SIG-M5 treated with dmso at 0.1 percent for 504 hours (cell line): Measurements from ENCODE around the gene USP17L11.
"Not testable (repeated sequence)": the region's sequence is repeated elsewhere in the genome, so short reads cannot be mapped to it uniquely, and the experiment has no call there.

Source experiments
- DNase-seq: peaks from one replicate; lab custom pipeline; 2025; ENCODE audit not compliant: unreplicated experiment; lab: John Stamatoyannopoulos, UW

The USP17L11 gene, protein sequence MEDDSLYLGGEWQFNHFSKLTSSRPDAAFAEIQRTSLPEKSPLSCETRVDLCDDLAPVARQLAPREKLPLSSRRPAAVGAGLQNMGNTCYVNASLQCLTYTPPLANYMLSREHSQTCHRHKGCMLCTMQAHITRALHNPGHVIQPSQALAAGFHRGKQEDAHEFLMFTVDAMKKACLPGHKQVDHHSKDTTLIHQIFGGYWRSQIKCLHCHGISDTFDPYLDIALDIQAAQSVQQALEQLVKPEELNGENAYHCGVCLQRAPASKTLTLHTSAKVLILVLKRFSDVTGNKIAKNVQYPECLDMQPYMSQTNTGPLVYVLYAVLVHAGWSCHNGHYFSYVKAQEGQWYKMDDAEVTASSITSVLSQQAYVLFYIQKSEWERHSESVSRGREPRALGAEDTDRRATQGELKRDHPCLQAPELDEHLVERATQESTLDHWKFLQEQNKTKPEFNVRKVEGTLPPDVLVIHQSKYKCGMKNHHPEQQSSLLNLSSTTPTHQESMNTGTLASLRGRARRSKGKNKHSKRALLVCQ

DNA sequence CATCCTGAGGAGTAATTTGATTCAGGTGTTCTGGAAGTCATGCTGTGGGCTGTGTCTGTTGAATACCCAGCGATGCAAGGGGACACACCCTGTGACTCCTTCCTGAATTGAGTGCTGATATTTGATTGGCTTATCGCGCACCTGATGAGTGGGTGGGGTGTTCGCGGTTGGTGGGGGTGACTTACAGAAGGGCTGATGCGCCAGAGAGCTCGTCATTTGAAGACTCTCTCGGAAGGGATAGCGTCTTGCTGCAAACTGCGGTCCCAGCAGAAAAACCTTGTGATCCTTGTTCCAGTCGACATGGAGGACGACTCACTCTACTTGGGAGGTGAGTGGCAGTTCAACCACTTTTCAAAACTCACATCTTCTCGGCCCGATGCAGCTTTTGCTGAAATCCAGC is at the start of gene USP17L11:
TSS of gene USP17L11 (plus strand) at position 301 of the 400 bp plus-strand sequence. CDS start at position 301, 0 bp downstream.
- not testable (repeated sequence) for DNase-seq

DNA sequence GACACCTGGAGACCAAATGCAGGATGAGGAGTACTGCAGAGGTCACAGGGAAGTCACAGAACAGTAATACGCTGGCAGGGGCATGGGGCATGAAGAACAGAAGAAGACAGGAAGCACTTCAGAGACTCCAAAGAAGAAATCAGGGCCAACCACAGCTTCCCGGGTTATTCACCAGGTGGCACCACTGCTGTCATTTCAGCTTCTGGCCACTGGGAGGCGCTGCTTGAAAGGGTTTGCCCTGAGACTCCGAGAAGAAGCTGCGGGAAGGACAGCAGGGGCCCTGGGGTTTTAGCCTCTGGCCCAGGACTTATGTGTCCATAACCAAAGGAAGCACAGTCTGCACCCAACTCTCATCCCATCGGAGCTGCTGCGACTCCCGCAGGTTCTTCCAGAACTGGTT is 49.2 kb upstream of the USP17L11 start:
- not testable (repeated sequence) for DNase-seq

DNA sequence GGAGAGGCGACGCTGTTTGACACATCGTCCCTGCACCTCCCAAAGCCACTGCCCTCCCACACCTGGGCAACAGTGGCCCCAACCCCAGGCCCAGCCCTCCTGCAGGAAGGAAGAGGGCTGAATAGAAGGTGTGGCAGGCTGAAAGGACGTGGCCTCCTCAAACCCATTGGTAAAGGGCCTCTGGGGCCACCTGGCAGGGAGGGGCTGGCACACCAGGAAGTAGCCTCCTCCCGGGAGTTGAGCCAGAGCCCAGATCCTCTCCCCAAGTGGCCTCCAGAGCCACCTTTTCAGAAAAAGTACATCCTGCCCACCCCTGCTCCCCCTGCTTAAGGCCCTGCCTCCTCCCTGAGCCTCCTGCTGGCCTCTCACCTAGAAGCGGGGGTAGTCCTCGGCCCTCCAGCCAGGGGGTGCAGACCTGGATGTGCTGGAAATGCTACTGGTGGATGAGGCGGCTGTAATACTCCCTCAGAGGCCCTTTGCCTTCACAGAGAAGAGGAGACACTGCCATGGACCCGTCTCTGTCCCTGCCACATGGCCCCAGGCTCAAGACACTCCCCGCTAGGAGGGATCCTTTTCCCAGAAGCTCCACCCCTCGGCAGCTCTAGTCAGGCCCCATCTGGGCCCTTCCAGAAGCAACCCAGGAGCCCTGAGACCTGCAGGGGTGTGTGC is 45.3 kb upstream of the USP17L11 start, which contains the start of gene FAM90A26:
TSS of gene FAM90A26 (plus strand) at position 619 of the 669 bp plus-strand sequence. CDS start 2,764 bp downstream, outside the sequence.
- not testable (repeated sequence) for DNase-seq

DNA sequence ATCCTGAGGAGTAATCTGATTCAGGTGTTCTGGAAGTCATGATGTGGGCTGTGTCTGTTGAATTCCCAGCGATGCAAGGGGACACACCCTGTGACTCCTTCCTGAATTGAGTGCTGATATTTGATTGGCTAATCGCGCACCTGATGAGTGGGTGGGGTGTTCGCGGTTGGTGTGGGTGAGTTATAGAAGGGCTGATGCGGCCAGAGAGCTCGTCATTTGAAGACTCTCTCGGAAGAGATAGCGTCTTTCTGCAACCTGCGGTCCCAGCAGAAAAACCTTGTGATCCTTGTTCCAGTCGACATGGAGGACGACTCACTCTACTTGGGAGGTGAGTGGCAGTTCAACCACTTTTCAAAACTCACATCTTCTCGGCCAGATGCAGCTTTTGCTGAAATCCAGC is 4.8 kb upstream of the USP17L11 start, which contains the start of gene USP17L10:
TSS of gene USP17L10 (plus strand) at position 301 of the 400 bp plus-strand sequence. CDS start at position 301, 0 bp downstream.
- DNase-seq: not testable (repeated sequence)

DNA sequence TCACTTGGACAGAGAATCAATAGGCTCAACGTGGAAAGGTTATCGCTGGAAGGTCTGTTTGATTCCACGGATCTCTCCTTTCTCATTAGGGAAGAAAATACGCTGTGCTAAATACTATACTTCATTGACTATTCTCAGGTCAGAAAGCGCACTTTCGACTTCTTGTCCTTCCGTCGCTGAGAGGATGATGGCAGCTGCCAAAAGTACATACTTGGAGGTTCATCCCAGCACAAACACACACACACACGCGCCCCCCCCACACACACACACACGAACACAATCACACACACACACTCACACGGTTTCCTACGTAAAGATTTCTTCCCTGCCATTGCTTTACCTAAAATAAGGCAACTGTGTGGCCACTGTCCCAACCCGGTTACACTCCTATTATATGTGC is 504 bp upstream of the USP17L11 start:
- not testable (repeated sequence) for DNase-seq

DNA sequence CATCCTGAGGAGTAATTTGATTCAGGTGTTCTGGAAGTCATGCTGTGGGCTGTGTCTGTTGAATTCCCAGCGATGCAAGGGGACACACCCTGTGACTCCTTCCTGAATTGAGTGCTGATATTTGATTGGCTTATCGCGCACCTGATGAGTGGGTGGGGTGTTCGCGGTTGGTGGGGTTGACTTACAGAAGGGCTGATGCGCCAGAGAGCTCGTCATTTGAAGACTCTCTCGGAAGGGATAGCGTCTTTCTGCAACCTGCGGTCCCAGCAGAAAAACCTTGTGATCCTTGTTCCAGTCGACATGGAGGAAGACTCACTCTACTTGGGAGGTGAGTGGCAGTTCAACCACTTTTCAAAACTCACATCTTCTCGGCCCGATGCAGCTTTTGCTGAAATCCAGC is 4.6 kb downstream of the USP17L11 start, which contains the start of gene USP17L12:
TSS of gene USP17L12 (plus strand) at position 301 of the 400 bp plus-strand sequence. CDS start at position 301, 0 bp downstream.
- not testable (repeated sequence) for DNase-seq

DNA sequence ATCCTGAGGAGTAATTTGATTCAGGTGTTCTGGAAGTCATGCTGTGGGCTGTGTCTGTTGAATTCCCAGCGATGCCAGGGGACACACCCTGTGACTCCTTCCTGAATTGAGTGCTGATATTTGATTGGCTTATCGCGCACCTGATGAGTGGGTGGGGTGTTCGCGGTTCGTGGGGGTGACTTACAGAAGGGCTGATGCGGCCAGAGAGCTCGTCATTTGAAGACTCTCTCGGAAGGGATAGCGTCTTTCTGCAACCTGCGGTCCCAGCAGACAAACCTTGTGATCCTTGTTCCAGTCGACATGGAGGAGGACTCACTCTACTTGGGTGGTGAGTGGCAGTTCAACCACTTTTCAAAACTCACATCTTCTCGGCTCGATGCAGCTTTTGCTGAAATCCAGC is 9.4 kb downstream of the USP17L11 start, which contains the start of gene USP17L13:
TSS of gene USP17L13 (plus strand) at position 301 of the 400 bp plus-strand sequence. CDS start at position 301, 0 bp downstream.
- not testable (repeated sequence) for DNase-seq

DNA sequence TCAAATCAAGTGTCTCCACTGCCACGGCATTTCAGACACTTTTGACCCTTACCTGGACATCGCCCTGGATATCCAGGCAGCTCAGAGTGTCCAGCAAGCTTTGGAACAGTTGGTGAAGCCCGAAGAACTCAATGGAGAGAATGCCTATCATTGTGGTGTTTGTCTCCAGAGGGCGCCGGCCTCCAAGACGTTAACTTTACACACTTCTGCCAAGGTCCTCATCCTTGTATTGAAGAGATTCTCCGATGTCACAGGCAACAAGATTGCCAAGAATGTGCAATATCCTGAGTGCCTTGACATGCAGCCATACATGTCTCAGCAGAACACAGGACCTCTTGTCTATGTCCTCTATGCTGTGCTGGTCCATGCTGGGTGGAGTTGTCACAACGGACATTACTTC is 15.0 kb downstream of the USP17L11 start:
- not testable (repeated sequence) for DNase-seq

DNA sequence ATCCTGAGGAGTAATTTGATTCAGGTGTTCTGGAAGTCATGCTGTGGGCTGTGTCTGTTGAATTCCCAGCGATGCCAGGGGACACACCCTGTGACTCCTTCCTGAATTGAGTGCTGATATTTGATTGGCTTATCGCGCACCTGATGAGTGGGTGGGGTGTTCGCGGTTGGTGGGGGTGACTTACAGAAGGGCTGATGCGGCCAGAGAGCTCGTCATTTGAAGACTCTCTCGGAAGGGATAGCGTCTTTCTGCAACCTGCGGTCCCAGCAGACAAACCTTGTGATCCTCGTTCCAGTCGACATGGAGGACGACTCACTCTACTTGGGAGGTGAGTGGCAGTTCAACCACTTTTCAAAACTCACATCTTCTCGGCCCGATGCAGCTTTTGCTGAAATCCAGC is 18.9 kb downstream of the USP17L11 start, which contains the start of gene USP17L15:
TSS of gene USP17L15 (plus strand) at position 301 of the 400 bp plus-strand sequence. CDS start at position 301, 0 bp downstream.
- not testable (repeated sequence) for DNase-seq

DNA sequence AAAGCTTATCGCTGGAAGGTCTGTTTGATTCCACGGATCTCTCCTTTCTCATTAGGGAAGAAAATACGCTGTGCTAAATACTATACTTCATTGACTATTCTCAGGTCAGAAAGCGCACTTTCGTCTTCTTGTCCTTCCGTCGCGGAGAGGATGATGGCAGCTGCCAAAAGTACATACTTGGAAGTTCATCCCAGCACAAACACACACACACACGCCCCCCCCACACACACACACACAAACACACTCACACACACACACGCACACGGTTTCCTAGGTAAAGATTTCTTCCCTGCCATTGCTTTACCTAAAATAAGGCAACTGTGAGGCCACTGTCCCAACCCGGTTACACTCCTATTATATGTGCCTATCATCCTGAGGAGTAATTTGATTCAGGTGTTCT is 23.3 kb downstream of the USP17L11 start:
- DNase-seq: not testable (repeated sequence)

DNA sequence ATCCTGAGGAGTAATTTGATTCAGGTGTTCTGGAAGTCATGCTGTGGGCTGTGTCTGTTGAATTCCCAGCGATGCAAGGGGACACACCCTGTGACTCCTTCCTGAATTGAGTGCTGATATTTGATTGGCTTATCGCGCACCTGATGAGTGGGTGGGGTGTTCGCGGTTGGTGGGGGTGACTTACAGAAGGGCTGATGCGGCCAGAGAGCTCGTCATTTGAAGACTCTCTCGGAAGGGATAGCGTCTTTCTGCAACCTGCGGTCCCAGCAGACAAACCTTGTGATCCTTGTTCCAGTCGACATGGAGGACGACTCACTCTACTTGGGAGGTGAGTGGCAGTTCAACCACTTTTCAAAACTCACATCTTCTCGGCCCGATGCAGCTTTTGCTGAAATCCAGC is 28.4 kb downstream of the USP17L11 start, which contains the start of gene USP17L17:
TSS of gene USP17L17 (plus strand) at position 301 of the 400 bp plus-strand sequence. CDS start at position 301, 0 bp downstream.
- DNase-seq: not testable (repeated sequence)

DNA sequence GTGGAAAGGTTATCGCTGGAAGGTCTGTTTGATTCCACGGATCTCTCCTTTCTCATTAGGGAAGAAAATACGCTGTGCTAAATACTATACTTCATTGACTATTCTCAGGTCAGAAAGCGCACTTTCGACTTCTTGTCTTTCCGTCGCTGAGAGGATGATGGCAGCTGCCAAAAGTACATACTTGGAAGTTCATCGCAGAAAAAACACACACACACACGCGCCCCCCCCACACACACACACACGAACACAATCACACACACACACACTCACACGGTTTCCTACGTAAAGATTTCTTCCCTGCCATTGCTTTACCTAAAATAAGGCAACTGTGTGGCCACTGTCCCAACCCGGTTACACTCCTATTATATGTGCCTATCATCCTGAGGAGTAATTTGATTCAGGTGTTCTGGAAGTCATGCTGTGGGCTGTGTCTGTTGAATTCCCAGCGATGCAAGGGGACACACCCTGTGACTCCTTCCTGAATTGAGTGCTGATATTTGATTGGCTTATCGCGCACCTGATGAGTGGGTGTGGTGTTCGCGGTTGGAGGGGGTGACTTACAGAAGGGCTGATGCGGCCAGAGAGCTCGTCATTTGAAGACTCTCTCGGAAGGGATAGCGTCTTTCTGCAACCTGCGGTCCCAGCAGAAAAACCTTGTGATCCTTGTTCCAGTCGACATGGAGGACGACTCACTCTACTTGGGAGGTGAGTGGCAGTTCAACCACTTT is 32.9 kb downstream of the USP17L11 start, which contains the start of gene USP17L18:
TSS of gene USP17L18 (plus strand) at position 678 of the 728 bp plus-strand sequence. CDS start at position 678, 0 bp downstream.
- DNase-seq: not testable (repeated sequence)

DNA sequence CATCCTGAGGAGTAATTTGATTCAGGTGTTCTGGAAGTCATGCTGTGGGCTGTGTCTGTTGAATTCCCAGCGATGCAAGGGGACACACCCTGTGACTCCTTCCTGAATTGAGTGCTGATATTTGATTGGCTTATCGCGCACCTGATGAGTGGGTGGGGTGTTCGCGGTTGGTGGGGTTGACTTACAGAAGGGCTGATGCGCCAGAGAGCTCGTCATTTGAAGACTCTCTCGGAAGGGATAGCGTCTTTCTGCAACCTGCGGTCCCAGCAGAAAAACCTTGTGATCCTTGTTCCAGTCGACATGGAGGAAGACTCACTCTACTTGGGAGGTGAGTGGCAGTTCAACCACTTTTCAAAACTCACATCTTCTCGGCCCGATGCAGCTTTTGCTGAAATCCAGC is 37.9 kb downstream of the USP17L11 start, which contains the start of gene USP17L19:
TSS of gene USP17L19 (plus strand) at position 301 of the 400 bp plus-strand sequence. CDS start at position 301, 0 bp downstream.
- DNase-seq: not testable (repeated sequence)

DNA sequence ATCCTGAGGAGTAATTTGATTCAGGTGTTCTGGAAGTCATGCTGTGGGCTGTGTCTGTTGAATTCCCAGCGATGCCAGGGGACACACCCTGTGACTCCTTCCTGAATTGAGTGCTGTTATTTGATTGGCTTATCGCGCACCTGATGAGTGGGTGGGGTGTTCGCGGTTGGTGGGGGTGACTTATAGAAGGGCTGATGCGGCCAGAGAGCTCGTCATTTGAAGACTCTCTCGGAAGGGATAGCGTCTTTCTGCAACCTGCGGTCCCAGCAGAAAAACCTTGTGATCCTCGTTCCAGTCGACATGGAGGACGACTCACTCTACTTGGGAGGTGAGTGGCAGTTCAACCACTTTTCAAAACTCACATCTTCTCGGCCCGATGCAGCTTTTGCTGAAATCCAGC is 42.6 kb downstream of the USP17L11 start, which contains the start of gene USP17L20:
TSS of gene USP17L20 (plus strand) at position 301 of the 400 bp plus-strand sequence. CDS start at position 301, 0 bp downstream.
- not testable (repeated sequence) for DNase-seq

DNA sequence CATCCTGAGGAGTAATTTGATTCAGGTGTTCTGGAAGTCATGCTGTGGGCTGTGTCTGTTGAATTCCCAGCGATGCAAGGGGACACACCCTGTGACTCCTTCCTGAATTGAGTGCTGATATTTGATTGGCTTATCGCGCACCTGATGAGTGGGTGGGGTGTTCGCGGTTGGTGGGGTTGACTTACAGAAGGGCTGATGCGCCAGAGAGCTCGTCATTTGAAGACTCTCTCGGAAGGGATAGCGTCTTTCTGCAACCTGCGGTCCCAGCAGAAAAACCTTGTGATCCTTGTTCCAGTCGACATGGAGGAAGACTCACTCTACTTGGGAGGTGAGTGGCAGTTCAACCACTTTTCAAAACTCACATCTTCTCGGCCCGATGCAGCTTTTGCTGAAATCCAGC is 47.4 kb downstream of the USP17L11 start, which contains the start of gene USP17L21:
TSS of gene USP17L21 (plus strand) at position 301 of the 400 bp plus-strand sequence. CDS start at position 301, 0 bp downstream.
- DNase-seq: not testable (repeated sequence)
